ENCODE results near the gene PSMB5.
A peak's percentile ranks its signal among the peaks of the same experiment; 100 is the strongest.

Gene PSMB5

DNA sequence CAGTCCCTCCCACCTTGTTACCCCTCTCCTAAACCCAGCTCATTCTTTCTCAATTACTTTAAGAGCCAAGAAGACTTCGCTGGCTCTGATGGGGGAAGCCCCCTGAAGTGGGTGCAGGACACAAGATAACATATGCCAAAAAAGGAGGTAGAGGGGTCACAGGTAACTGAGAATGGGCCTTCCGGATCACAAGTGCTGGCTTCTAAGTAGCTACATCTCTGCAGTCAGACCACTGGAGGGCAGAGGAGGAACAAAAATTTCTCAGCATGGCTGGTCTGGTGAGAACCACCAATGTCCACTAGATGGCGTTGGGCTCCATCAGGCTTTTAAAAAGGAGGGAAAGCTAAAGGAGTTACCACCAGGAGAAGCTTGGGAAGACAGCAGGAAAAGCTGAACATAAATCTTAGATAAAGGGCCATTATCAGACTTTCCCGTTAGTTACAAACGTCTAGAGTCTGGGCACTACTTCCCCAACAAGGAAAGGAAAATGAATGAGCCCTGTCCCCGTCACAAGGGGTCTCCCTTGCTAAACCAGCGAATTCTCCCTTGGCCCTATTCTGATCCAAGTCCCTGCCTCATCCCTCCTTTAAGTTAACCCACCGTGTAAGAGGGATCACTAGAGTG lies 34.2 kb upstream of the PSMB5 start:
- H3K36me3 Mint-ChIP-seq (ENCODE audit: insufficient read depth): peaks cover 64% of the 10 kb centered on the region
- ATAC-seq (replicated peaks; ENCODE audit: extremely low read depth, poor library complexity, severe bottlenecking) (peak; percentile 86), DNase-seq (ENCODE audit: low spot score in 2 of 2) (peak; percentile 55 to 68)
- peak overlapping the region; percentile 34 for H3K4me3 Mint-ChIP-seq
- no peaks in the 10 kb centered on the region for H3K9me3 Mint-ChIP-seq
- H3K27ac Mint-ChIP-seq (ENCODE audit: low read depth): no peak overlapping the region
- H3K4me1 Mint-ChIP-seq: peaks cover 42% of the 10 kb centered on the region
- no peaks in the 10 kb centered on the region for H3K27me3 Mint-ChIP-seq

DNA sequence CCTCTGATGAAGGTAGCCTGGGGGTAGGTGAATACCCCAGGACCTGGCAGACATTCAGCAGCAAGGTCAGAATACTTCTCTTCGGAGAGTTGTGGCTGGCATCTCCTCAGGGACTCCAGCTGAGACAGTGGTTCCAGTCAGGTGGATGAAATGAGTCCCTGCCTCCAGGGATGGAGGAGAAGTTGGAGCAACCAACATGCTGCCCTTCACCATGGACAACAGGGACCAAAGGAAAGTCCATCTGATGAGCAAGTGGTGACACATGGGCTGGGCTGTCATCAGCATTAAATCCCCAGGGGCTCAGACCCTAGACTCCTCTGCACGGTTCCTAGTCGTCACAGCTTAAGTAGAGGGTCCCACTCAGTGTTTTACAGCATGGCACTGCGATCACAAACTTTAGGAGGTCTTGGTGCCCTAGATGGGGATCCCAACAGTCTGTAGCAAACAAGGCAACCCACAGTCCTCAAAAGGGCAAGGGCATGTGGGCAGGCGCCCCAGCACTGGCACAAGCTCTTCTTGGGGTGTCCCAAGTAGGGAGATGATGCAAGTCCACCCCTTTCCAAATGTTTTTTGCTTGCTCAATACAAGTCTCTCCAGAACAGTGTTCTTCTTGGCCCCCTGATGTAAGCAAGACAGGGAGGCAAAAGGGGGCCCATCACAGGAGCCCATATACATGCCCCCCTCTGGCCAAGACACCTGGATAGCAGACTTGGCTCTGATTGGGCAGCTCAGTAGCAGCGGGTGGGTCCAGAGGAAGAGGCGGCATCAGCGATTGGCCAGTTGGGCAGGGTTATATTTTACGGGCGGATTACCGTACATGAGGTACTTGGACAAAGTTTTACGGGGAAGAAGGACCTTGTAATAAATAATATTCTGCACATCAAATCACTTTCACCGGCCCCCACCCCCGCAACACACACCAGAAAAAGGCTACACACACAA lies 33.4 kb upstream of the PSMB5 start:
- Mint-ChIP-seq H3K27ac (ENCODE audit: low read depth) (no peak overlapping the region), H3K27me3 (no peaks in the 10 kb centered on the region), H3K4me3 (no peak overlapping the region), H3K4me1 (peaks cover 47% of the 10 kb centered on the region), H3K36me3 (ENCODE audit: insufficient read depth) (peaks cover 62% of the 10 kb centered on the region), H3K9me3 (no peaks in the 10 kb centered on the region)
- DNase-seq (ENCODE audit: low spot score in 2 of 2) (peak in 1 of 2 donors; percentile 12), ATAC-seq (replicated peaks; ENCODE audit: extremely low read depth, poor library complexity, severe bottlenecking) (no peak)

DNA sequence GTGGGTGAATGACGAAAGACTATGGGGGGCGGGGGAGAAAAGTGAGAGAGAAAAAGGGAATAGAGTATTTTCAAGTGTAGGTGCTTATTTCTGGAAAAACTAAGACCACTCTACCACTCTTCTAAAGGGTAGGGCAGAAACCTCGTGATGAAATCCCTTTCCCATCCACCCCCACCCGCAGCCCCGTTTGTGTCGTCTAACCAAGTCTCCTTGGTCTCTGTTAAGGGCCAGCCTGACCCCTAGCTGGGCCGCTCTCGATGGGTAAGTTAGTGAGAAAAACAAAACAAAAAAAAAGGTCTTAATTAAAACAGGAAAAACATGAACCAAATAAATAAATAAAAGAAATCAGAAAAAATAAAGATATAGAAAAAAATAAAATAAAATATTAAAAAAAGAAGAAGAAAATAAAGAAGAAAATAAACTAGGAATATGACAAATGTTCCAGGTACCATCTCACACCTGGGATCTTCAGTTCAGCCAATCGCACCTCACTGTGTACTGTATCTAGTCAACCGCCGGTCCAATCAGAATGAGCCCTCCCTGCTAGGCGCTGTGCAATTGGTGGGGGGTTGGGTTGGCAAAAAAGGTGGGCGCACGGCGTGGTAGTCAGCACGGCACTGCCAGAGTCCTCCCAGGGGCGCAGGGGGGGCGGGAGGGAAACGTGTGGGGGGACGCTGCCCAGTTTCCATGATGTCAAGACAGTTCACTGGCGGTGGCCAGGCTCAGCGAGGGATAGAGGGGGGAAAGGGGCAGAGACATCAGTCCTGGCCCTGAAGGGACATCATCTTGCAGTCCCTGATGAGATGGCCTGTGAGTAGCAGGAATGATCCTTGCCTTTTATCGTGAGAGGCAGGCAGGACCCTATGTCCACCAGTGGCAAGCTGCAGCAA lies 32.4 kb upstream of the PSMB5 start:
- Mint-ChIP-seq H3K27me3 (no peaks in the 10 kb centered on the region), H3K27ac (ENCODE audit: low read depth) (no peak overlapping the region), H3K36me3 (ENCODE audit: insufficient read depth) (peaks cover 65% of the 10 kb centered on the region)

DNA sequence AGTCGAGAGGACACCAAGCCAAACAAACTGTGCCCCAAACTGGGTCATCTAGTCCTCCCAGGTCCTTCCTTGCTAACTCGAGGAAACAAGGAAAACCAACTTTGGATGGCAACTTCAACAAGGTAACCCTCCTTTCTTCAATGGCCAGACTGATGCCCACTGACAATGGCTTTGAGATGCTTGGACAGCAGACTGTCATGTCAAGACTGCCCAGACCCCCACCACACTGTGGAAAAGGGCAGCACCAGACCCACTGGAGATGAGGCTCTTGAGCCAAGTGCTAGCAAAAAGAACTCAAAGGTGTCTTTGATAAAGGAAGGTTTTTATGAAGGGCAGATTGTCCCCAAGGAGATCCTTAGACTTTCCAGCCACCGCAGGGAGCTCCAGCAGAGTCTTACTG lies 31.7 kb upstream of the PSMB5 start:
- no peaks in the 10 kb centered on the region for H3K27me3 Mint-ChIP-seq
- H3K4me1 Mint-ChIP-seq: peaks cover 38% of the 10 kb centered on the region
- peaks cover 65% of the 10 kb centered on the region for H3K36me3 Mint-ChIP-seq (ENCODE audit: insufficient read depth)
- no peak for ATAC-seq (replicated peaks; ENCODE audit: extremely low read depth, poor library complexity, severe bottlenecking)
- H3K9me3 Mint-ChIP-seq: no peaks in the 10 kb centered on the region
- DNase-seq (ENCODE audit: low spot score in 2 of 2): no peak
- no peak overlapping the region for H3K4me3 Mint-ChIP-seq
- no peak overlapping the region for H3K27ac Mint-ChIP-seq (ENCODE audit: low read depth)

More for the DNA sequence above, 32.4 kb upstream of the PSMB5 start:
- Mint-ChIP-seq H3K9me3 (no peaks in the 10 kb centered on the region), H3K4me1 (peaks cover 45% of the 10 kb centered on the region), H3K4me3 (no peak overlapping the region)
- DNase-seq (ENCODE audit: low spot score in 2 of 2): no peak
- no peak for ATAC-seq (replicated peaks; ENCODE audit: extremely low read depth, poor library complexity, severe bottlenecking)

DNA sequence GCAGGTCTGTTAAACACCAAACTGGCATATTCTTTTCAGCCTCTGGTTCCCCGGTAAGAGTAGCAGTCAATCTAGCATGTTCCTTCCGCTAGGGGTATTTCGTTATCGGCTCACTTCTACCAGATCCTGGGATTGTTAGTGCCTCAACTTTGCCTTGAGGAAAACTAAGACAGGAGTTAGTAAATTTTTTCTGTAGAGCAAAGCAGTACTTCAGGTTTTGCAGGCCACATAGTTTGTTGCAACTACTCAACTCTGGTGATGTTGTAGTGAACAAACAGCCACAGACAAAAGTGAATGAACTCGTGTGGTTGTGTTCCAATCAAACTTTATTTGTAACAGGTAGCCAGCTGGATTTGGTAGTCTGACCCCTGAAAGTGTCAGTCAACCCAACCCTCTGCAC lies 28.9 kb upstream of the PSMB5 start:
- no peaks in the 10 kb centered on the region for H3K9me3 Mint-ChIP-seq
- no peak for DNase-seq (ENCODE audit: low spot score in 2 of 2)
- ATAC-seq (replicated peaks; ENCODE audit: extremely low read depth, poor library complexity, severe bottlenecking): no peak
- H3K27ac Mint-ChIP-seq (ENCODE audit: low read depth): no peak overlapping the region
- peaks cover 72% of the 10 kb centered on the region for H3K36me3 Mint-ChIP-seq (ENCODE audit: insufficient read depth)
- H3K27me3 Mint-ChIP-seq: no peaks in the 10 kb centered on the region
- H3K4me1 Mint-ChIP-seq: peaks cover 17% of the 10 kb centered on the region
- no peak overlapping the region for H3K4me3 Mint-ChIP-seq

DNA sequence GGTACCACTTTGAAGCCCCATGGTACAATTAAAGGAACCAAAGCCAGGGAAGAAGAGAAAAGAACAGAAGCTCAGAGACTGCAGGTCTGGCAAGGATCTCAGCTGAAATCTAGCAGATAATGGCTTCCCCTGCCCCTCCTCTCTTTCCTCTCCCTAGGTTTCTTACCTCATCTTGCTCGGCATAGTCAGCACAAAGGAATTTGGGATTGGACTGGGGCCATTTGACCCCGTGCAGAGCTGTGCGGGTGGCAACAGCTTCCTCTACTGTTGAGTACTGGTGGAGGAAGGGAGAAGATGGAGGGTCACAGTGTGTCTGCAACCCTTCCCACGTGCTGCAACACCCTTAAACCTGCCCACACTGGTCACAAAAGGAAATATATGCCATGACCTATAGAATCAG lies 27.3 kb upstream of the PSMB5 start:
- Mint-ChIP-seq H3K27ac (ENCODE audit: low read depth) (no peak overlapping the region), H3K36me3 (ENCODE audit: insufficient read depth) (peaks cover 68% of the 10 kb centered on the region), H3K9me3 (no peaks in the 10 kb centered on the region), H3K4me3 (no peak overlapping the region), H3K4me1 (peaks cover 20% of the 10 kb centered on the region), H3K27me3 (no peaks in the 10 kb centered on the region)
- no peak for ATAC-seq (replicated peaks; ENCODE audit: extremely low read depth, poor library complexity, severe bottlenecking)
- DNase-seq (ENCODE audit: low spot score in 2 of 2): no peak

DNA sequence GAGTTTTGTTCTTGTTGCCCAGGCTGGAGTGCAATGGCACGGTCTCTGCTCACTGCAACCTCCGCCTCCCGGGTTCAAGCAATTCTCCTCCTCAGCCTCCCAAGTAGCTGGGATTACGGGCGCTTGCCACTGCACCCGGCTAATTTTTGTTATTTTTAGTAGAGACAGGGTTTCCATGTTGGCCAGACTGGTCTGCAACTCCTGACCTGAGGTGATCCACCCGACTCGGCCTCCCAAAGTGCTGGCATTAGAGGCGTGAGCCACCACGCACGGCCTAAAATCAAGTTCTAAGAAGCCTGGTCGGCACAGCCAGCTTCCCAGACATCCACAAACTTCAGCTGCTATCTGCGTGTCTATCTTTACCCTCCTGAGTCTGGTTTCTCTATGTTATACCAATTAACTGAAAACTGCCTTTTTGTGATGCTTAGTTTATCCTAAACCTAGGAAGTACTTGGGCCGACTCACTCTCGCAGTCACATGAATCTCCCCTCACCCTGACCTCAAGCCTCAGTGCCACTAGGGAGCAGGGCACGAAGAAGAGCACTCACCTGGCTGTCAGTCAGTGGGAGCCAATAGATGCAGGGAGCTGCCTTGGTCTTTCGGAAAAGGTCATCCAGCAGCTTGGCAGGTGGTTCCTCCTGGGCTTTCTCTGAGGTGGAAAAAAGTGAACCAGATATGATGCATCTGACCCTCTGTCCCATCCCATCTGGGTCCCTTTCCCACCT lies 26.0 kb upstream of the PSMB5 start:
- Mint-ChIP-seq H3K27me3 (no peaks in the 10 kb centered on the region), H3K4me1 (peaks cover 28% of the 10 kb centered on the region), H3K27ac (ENCODE audit: low read depth) (no peak overlapping the region), H3K4me3 (no peak overlapping the region), H3K9me3 (no peaks in the 10 kb centered on the region), H3K36me3 (ENCODE audit: insufficient read depth) (peaks cover 61% of the 10 kb centered on the region)
- ATAC-seq (replicated peaks; ENCODE audit: extremely low read depth, poor library complexity, severe bottlenecking) (no peak), DNase-seq (ENCODE audit: low spot score in 2 of 2) (no peak)

DNA sequence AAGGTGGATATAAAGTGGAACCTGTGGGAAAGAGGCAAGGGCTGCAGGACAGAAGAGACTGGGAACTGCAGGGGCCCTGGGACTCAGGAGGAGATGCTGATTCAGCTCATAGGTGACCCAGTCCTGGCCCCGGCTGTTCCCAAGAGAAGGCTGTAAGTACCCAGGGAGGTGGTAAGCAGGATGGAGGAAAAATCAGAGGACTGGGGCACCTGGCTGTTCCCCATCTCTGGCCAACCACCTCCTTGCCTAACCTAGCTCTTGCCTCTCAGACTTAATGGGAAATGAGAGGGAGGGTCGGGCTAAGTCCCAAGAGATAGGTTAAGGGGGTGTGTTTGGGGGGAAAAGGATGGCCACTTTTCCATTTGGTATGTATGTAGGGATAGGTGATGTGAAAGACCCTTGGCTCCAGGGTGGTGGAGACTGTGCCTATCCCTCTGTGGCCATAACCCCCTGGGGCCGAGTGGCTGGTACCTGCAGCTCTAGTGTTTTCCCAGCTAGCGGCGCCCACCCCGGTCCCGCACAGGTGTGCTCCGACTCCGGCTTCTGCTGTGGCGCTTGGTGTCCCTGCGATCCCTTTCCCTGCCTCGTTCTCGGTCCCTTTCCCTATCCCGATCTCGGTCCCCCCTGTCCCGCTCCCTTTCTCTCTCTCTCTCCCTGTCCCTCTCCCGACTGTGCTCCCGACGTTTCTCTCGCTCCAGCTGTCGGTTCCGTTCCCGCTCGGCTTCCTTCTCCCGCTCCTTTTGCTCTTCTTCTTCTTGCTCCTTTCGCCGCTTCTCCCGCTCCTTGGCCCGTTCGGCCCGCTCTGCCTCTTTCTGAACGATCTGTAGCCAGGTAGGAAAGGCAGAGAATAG lies 24.2 kb upstream of the PSMB5 start:
- ATAC-seq (replicated peaks; ENCODE audit: extremely low read depth, poor library complexity, severe bottlenecking) (no peak), DNase-seq (ENCODE audit: low spot score in 2 of 2) (no peak)
- Mint-ChIP-seq H3K9me3 (no peaks in the 10 kb centered on the region), H3K27ac (ENCODE audit: low read depth) (no peak overlapping the region), H3K27me3 (no peaks in the 10 kb centered on the region), H3K4me1 (peaks cover 26% of the 10 kb centered on the region), H3K36me3 (ENCODE audit: insufficient read depth) (peaks cover 45% of the 10 kb centered on the region), H3K4me3 (peak overlapping the region; percentile 83)

DNA sequence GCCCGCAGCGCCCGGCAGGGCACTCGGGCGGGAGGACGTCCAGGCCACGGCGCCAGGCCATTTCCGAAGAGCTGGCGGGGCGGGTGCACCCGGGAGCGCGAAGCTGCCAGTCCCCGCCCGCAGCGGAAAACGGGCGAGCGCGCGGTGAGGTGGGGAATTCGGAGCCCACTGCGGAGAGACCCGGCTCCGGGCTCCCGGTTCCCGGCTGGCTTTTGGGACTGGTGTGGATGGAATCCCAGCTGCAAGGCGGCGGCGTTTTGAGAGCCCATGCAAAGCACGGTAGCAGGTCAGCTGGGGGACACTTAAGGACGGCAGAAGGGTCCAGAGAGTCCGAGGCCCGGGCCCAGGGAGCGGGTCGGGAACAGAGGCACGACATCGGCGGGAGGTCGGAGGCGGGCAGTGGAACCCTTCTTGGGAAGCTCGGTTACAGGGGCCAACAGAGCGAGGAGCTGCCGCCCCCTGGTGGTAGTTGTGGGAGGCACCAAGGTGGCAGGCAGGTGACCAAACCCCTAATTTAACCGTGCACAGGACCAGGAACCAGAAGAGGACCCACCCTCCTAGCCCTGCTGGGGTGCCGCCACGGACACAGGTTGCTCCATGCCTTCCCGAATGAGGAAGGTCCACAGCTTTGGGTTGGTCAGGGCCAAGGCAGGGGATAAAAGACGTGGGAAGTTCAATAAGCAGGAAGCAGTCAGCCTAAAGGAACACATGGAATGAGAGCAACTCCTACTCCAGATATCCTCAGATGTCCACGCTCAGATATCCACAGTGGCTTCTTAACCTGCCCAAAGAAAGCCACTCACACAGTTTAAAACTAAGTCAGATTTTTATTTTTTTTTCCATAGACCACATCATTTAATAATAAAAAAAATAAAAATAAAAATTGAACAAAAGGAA lies 23.3 kb upstream of the PSMB5 start:
- no peaks in the 10 kb centered on the region for H3K27me3 Mint-ChIP-seq
- H3K27ac Mint-ChIP-seq (ENCODE audit: low read depth): peak overlapping the region; percentile 49
- H3K4me1 Mint-ChIP-seq: peaks cover 21% of the 10 kb centered on the region
- peaks cover 40% of the 10 kb centered on the region for H3K36me3 Mint-ChIP-seq (ENCODE audit: insufficient read depth)
- DNase-seq (ENCODE audit: low spot score in 2 of 2): peak; percentile 77 to 85
- peak overlapping the region; percentile 83 for H3K4me3 Mint-ChIP-seq
- no peaks in the 10 kb centered on the region for H3K9me3 Mint-ChIP-seq
- ATAC-seq (replicated peaks; ENCODE audit: extremely low read depth, poor library complexity, severe bottlenecking): peak; percentile 81

DNA sequence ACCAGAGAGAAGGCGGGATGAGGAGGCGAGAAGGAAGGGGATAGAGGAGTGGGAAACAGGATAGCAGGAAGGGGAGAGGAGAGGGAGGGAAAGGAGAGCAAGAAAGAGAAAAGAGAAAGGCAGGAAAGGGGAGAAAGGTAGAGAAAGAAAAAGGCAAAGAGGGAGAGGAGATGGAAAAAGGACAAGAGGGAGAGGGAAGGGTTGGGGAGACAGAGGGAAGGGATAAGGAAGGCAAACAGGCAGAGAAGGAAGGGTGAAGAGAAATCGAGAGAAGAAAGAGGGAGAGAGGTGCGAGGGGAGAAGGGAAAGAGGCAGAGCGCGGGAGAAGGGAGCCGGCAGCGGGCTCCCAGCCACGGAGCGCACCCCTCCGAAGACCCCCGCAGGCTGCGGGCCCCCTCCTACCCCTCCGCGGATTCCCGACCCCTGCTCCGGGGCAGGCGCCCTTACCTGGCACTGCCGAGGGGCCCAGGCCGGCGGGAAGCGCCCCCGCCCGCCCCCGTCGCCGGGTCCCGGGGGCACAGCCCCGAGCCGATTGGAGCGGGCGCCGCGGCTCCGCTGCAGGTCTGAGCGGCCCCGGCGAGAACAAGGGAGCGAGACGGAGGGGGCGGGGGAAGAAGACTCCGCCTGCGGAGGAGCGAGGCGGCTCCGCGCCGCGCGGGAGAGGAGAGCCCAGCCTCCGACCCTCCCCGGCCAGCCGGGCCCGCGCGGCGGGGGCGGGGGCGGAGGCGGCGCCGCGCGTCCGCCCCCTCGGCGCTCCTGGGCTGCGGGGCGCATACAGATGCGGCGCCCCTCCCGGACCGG lies 22.5 kb upstream of the PSMB5 start, which contains the start of gene CDH24:
CDH24 (minus strand) TSS at position 565 of the 801 bp plus-strand sequence. CDS start 1,787 bp downstream, outside the sequence.
- no peaks in the 10 kb centered on the region for H3K9me3 Mint-ChIP-seq
- peak; percentile 61 for ATAC-seq (replicated peaks; ENCODE audit: extremely low read depth, poor library complexity, severe bottlenecking)

More for the DNA sequence above, 22.5 kb upstream of the PSMB5 start, which contains the start of gene CDH24:
- Mint-ChIP-seq H3K36me3 (ENCODE audit: insufficient read depth) (peaks cover 32% of the 10 kb centered on the region), H3K4me3 (peak within 1 kb of the TSS; percentile 83), H3K27me3 (no peaks in the 10 kb centered on the region), H3K27ac (ENCODE audit: low read depth) (peak within 1 kb of the TSS; percentile 78), H3K4me1 (peaks cover 21% of the 10 kb centered on the region)
- peak; percentile 34 to 39 for DNase-seq (ENCODE audit: low spot score in 2 of 2)
